ENCODE results near the gene USP21. TPM values are rescaled to one million over a fixed set of nuclear protein-coding genes. Genes with fewer than 3 reads are reported as not detected.

Gene USP21
- total RNA-seq, 2 donors from 2014 or later = 35.9 to 37.0 TPM

DNA sequence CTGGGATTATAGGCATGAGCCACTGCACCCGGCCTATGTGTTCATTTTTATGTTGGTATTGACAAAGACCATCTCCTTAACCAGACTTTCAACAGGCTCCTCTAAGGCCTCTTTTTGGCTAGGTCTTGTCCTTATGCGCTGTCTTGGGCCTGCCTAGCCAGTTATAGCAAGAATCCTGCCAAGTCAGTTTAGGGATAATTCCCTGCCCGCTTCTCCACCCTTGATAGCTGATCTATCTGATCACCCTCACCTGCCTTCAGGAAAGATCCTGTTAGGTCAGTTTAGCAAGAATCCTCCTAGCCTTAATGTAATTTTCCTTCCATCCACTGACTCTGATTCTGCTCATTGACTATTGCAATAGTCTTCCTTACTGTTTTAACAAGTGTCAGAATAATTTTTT lies 20.4 kb downstream of the USP21 start:
- Mint-ChIP-seq H3K4me1 (peaks cover 63% of the 10 kb centered on the region), H3K27me3 (no peaks in the 10 kb centered on the region), H3K4me3 (peak overlapping the region; percentile 28), H3K36me3 (ENCODE audit: low read depth) (peaks cover 4% of the 10 kb centered on the region), H3K27ac (peak overlapping the region; percentile 59)
- ATAC-seq = no peak
- no peaks in the 10 kb centered on the region for H3K9me3 ChIP-seq (ENCODE audit: control insufficient read depth, low read length, poor library complexity, severe bottlenecking)
- DNase-seq = no peak

GRCh38 chr1:161180639-161181038 lies 21.3 kb downstream of the USP21 start:
- no peak for DNase-seq

GRCh38 chr1:161182214-161182613 lies 22.9 kb downstream of the USP21 start:
- peaks cover 1% of the 10 kb centered on the region for H3K36me3 Mint-ChIP-seq (ENCODE audit: low read depth)
- DNase-seq (no peak), ATAC-seq (peak; percentile 45)
- peaks cover 66% of the 10 kb centered on the region for H3K4me1 Mint-ChIP-seq
- H3K27ac Mint-ChIP-seq = peak overlapping the region; percentile 95
- no peaks in the 10 kb centered on the region for H3K9me3 ChIP-seq (ENCODE audit: control insufficient read depth, low read length, poor library complexity, severe bottlenecking)
- H3K27me3 Mint-ChIP-seq = no peaks in the 10 kb centered on the region
- H3K4me3 Mint-ChIP-seq = peak overlapping the region; percentile 88

More at GRCh38 chr1:161180639-161181038, 21.3 kb downstream of the USP21 start:
- H3K4me3 Mint-ChIP-seq = peak overlapping the region; percentile 52
- no peaks in the 10 kb centered on the region for H3K27me3 Mint-ChIP-seq
- peaks cover 66% of the 10 kb centered on the region for H3K4me1 Mint-ChIP-seq
- ATAC-seq = no peak
- no peaks in the 10 kb centered on the region for H3K9me3 ChIP-seq (ENCODE audit: control insufficient read depth, low read length, poor library complexity, severe bottlenecking)
- peaks cover 3% of the 10 kb centered on the region for H3K36me3 Mint-ChIP-seq (ENCODE audit: low read depth)
- H3K27ac Mint-ChIP-seq = peak overlapping the region; percentile 59

DNA sequence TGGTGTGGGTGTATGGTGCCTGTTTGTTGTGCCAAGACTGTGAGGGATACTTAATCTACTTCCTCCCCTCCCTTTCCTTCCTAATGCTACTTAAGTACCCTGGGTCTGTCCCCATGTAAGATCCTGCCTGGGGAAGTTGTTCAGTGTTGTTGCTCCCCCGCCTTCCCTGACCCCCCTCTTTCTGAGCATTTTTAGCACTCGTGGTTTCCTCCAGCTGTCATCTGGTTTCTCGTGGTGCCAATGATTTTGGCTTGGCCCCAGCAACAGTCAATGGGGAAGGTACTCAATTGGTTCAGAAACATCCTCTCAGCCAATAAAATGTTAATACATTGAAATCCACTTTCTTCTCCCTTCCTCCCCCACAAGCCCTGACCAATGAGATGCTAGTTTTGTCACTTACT lies 26.0 kb downstream of the USP21 start:
- no peaks in the 10 kb centered on the region for H3K36me3 Mint-ChIP-seq (ENCODE audit: low read depth)
- no peaks in the 10 kb centered on the region for H3K27me3 Mint-ChIP-seq
- peak; percentile 87 for ATAC-seq
- peak; percentile 36 to 61 (median 59) for DNase-seq
- H3K4me3 Mint-ChIP-seq = peak overlapping the region; percentile 93
- H3K9me3 ChIP-seq (ENCODE audit: control insufficient read depth, low read length, poor library complexity, severe bottlenecking) = no peaks in the 10 kb centered on the region
- peaks cover 67% of the 10 kb centered on the region for H3K4me1 Mint-ChIP-seq
- peak overlapping the region; percentile 95 for H3K27ac Mint-ChIP-seq

GRCh38 chr1:161185732-161186311 lies 26.5 kb downstream of the USP21 start:
- H3K36me3 Mint-ChIP-seq (ENCODE audit: low read depth) = no peaks in the 10 kb centered on the region
- peak overlapping the region; percentile 93 for H3K4me3 Mint-ChIP-seq
- H3K27me3 Mint-ChIP-seq = no peaks in the 10 kb centered on the region
- no peak for DNase-seq
- H3K4me1 Mint-ChIP-seq = peaks cover 65% of the 10 kb centered on the region
- no peaks in the 10 kb centered on the region for H3K9me3 ChIP-seq (ENCODE audit: control insufficient read depth, low read length, poor library complexity, severe bottlenecking)
- peak overlapping the region; percentile 95 for H3K27ac Mint-ChIP-seq
- ATAC-seq = peak; percentile 7

DNA sequence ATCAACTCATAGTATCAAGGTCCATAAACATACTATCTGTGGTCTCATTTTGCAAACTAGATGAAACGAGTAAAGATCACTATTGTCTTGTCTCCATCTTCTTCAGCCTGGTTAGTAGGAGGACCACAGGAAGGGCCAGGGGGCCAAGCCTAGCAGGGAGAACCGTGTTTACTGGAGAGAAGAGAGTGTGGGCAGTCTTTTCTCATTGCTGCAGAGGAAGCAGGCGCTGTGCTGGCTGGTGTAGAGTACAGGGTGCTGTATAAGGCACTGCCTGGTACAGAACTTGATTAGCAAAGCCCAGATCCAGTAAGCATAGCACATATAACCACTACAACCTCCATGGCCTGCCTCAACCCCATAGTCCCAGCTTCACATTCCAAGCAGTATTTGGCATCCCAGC lies 28.0 kb downstream of the USP21 start:
- H3K4me1 Mint-ChIP-seq = peaks cover 60% of the 10 kb centered on the region
- DNase-seq (no peak), ATAC-seq (no peak)
- no peaks in the 10 kb centered on the region for H3K9me3 ChIP-seq (ENCODE audit: control insufficient read depth, low read length, poor library complexity, severe bottlenecking)
- H3K4me3 Mint-ChIP-seq = peak overlapping the region; percentile 73
- peak overlapping the region; percentile 95 for H3K27ac Mint-ChIP-seq
- H3K36me3 Mint-ChIP-seq (ENCODE audit: low read depth) = no peaks in the 10 kb centered on the region
- no peaks in the 10 kb centered on the region for H3K27me3 Mint-ChIP-seq

DNA sequence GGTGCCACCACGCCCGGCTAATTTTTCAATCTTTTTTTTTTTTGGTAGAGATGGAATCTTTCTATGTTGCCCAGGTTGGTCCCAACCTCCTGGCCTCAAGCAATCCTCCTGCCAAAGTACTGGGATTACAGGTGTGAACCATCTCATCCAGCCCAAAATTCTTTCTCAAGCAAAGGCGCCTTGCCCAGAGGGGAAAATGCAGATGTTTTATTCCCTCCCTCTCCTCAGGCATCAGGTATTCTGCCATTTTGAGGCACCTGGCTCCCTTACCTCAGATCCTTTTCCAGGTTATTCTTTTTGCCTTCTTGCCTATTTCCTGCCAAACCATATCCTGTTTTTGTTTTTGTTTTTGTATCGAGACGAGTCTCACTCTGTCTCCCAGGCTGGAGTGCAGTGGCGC lies 29.1 kb downstream of the USP21 start:
- Mint-ChIP-seq H3K27ac (no peak overlapping the region), H3K27me3 (no peaks in the 10 kb centered on the region), H3K36me3 (ENCODE audit: low read depth) (no peaks in the 10 kb centered on the region), H3K4me1 (peaks cover 56% of the 10 kb centered on the region), H3K4me3 (peak overlapping the region; percentile 28)
- DNase-seq (no peak), ATAC-seq (no peak)
- no peaks in the 10 kb centered on the region for H3K9me3 ChIP-seq (ENCODE audit: control insufficient read depth, low read length, poor library complexity, severe bottlenecking)

- no peak for ATAC-seq
- DNase-seq = no peak
- no peak overlapping the region for H3K4me3 Mint-ChIP-seq
- no peaks in the 10 kb centered on the region for H3K27me3 Mint-ChIP-seq
- H3K36me3 Mint-ChIP-seq (ENCODE audit: low read depth) = no peaks in the 10 kb centered on the region
- no peaks in the 10 kb centered on the region for H3K9me3 ChIP-seq (ENCODE audit: control insufficient read depth, low read length, poor library complexity, severe bottlenecking)
- peak overlapping the region; percentile 72 for H3K27ac Mint-ChIP-seq
- H3K4me1 Mint-ChIP-seq = peaks cover 51% of the 10 kb centered on the region
Observed at GRCh38 chr1:161189036-161189435, 29.7 kb downstream of the USP21 start.

DNA sequence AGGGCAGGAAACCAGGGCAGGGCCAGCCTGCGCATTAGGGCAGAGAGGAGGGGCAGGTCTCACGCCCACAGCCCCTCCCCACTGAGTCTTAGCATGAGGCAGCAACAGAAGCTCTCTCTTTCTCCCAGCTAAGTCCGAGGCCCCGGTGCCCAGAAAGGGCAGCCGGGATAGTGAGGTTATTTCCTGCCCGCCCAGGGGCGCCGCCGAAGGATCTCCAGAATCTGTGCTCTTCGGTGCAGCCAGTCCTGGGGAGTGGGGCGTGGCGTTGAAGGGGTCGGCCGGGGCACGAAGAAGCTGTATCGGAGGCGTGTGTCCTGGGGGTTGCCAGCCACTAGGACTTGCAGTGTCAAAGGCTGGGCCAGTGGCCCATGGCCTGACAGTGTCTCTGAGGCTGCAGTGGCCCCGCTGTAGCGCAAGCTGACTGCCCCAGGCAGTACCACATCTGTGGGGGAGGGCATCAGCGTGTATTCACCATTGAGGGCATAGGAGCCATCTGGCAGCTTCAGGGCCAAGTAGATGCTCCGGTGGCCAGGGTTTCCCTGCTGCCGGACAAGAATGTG lies 31.7 kb downstream of the USP21 start:
- peak overlapping the region; percentile 84 for H3K27ac Mint-ChIP-seq
- H3K4me1 Mint-ChIP-seq = peaks cover 33% of the 10 kb centered on the region
- DNase-seq (no peak), ATAC-seq (no peak)
- H3K9me3 ChIP-seq (ENCODE audit: control insufficient read depth, low read length, poor library complexity, severe bottlenecking) = no peaks in the 10 kb centered on the region
- H3K4me3 Mint-ChIP-seq = no peak overlapping the region
- no peaks in the 10 kb centered on the region for H3K27me3 Mint-ChIP-seq
- no peaks in the 10 kb centered on the region for H3K36me3 Mint-ChIP-seq (ENCODE audit: low read depth)

DNA sequence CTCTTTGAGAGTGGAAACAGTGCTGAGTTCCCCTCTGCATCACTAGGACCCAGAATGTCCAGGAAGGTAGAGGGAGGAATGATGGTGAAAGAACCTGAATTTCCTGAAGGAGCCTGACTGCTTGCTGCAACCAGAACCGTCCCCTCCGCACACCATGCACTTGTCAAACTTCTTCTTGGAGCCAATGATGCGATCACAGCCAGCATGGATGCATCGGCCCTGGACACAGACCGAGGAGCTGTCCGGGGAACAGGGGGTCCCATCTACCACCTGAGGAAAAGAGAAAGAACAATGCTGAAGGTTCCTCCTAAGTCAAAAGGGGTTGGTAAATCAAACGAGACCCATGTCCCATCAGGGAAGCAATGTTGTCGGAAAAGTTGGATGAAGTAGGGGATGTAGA lies 32.7 kb downstream of the USP21 start:
- ATAC-seq = no peak
- DNase-seq = no peak
- Mint-ChIP-seq H3K4me3 (no peak overlapping the region), H3K27ac (peak overlapping the region; percentile 57), H3K36me3 (ENCODE audit: low read depth) (no peaks in the 10 kb centered on the region), H3K27me3 (no peaks in the 10 kb centered on the region), H3K4me1 (peaks cover 24% of the 10 kb centered on the region)
- no peaks in the 10 kb centered on the region for H3K9me3 ChIP-seq (ENCODE audit: control insufficient read depth, low read length, poor library complexity, severe bottlenecking)

- Mint-ChIP-seq H3K4me1 (peaks cover 16% of the 10 kb centered on the region), H3K4me3 (peak overlapping the region; percentile 49), H3K27me3 (no peaks in the 10 kb centered on the region), H3K27ac (peak overlapping the region; percentile 57), H3K36me3 (ENCODE audit: low read depth) (no peaks in the 10 kb centered on the region)
- no peaks in the 10 kb centered on the region for H3K9me3 ChIP-seq (ENCODE audit: control insufficient read depth, low read length, poor library complexity, severe bottlenecking)
- peak in 2 of 3 donors; percentile 32 to 51 for DNase-seq
- ATAC-seq = peak; percentile 96
Observed at GRCh38 chr1:161192476-161193465, 33.5 kb downstream of the USP21 start.

GRCh38 chr1:161193561-161194235 lies 34.4 kb downstream of the USP21 start:
- H3K4me3 Mint-ChIP-seq = no peak overlapping the region
- no peaks in the 10 kb centered on the region for H3K9me3 ChIP-seq (ENCODE audit: control insufficient read depth, low read length, poor library complexity, severe bottlenecking)
- peaks cover 11% of the 10 kb centered on the region for H3K4me1 Mint-ChIP-seq
- DNase-seq = no peak
- H3K27me3 Mint-ChIP-seq = no peaks in the 10 kb centered on the region
- ATAC-seq = no peak
- no peak overlapping the region for H3K27ac Mint-ChIP-seq
- no peaks in the 10 kb centered on the region for H3K36me3 Mint-ChIP-seq (ENCODE audit: low read depth)

- DNase-seq (no peak), ATAC-seq (no peak)
- H3K27ac Mint-ChIP-seq = no peak overlapping the region
- no peak overlapping the region for H3K4me3 Mint-ChIP-seq
- H3K36me3 Mint-ChIP-seq (ENCODE audit: low read depth) = no peaks in the 10 kb centered on the region
- peaks cover 15% of the 10 kb centered on the region for H3K4me1 Mint-ChIP-seq
- no peaks in the 10 kb centered on the region for H3K9me3 ChIP-seq (ENCODE audit: control insufficient read depth, low read length, poor library complexity, severe bottlenecking)
- no peaks in the 10 kb centered on the region for H3K27me3 Mint-ChIP-seq
Observed at GRCh38 chr1:161195171-161195570, 35.9 kb downstream of the USP21 start.
